MCF 10A (cell line): Measurements from ENCODE around the gene ITGA3. TPM values are rescaled to one million over a fixed set of nuclear protein-coding genes. Genes with fewer than 3 reads are reported as not detected.

ENCODE experiments used
- BruUV-seq: library from RNA; stranded (reverse); fragments of 400-500 nt; replicated peaks from 2 replicates; lab custom pipeline; 2021; lab: Mats Ljungman, UMichigan
- CTCF ChIA-PET: fragments of 300-600 bp; sonication (Branson Sonifier 250); formaldehyde crosslinking; extraction: SDS; loops from one replicate; lab custom pipeline; 2021; ENCODE audit warnings: antibody characterized with exemption, inconsistent platforms; lab: Yijun Ruan, JAX
- POLR2A ChIA-PET: fragments of 300-600, 350-650 bp; sonication (Branson Sonifier 250); formaldehyde crosslinking; extraction: SDS; loops from one replicate; lab custom pipeline; 2020; ENCODE audit warnings: antibody characterized with exemption, inconsistent platforms; lab: Yijun Ruan, JAX
- DNase-seq: peaks from one replicate; pipeline ENCODE4 v3.0.0-alpha.2; 2018; ENCODE audit not compliant: unreplicated experiment
- H3K27ac Mint-ChIP-seq: one replicate; pipeline ENCODE4 v1.8.0; 2022; ENCODE audit warnings: mild to moderate bottlenecking, low read depth, mixed read lengths; ENCODE audit not compliant: unreplicated experiment
- H3K27me3 Mint-ChIP-seq: one replicate; pipeline ENCODE4 v1.8.0; 2022; ENCODE audit warnings: mixed read lengths; ENCODE audit not compliant: insufficient read depth, unreplicated experiment
- H3K36me3 Mint-ChIP-seq: one replicate; pipeline ENCODE4 v1.8.0; 2022; ENCODE audit warnings: mild to moderate bottlenecking, moderate library complexity, mixed read lengths; ENCODE audit not compliant: insufficient read depth, unreplicated experiment
- H3K4me1 Mint-ChIP-seq: one replicate; pipeline ENCODE4 v1.8.0; 2022; ENCODE audit warnings: mixed read lengths; ENCODE audit not compliant: insufficient read depth, unreplicated experiment
- H3K4me3 Mint-ChIP-seq: one replicate; pipeline ENCODE4 v1.8.0; 2022; ENCODE audit warnings: mild to moderate bottlenecking, moderate library complexity, mixed read lengths; ENCODE audit not compliant: unreplicated experiment
- H3K9me3 Mint-ChIP-seq: one replicate; pipeline ENCODE4 v1.8.0; 2022; ENCODE audit warnings: mixed read lengths; ENCODE audit not compliant: unreplicated experiment
- CTCF ChIP-seq: fragments of 200-600 bp; IDR thresholded peaks from one replicate; pipeline ENCODE4 v1.8.0; 2022; ENCODE audit warnings: antibody characterized with exemption, mild to moderate bottlenecking; ENCODE audit not compliant: unreplicated experiment
- intact Hi-C: fragments of 100-400 bp; cut with micrococcal nuclease; formaldehyde crosslinking; loops from 2 replicates; pipeline ENCODE4 v1.14.1; 2022
- total RNA-seq: library from RNA; stranded (reverse); gene quantifications from 2 replicates; pipeline ENCODE4 v1.2.3, GENCODE V29; 2022

ITGA3 gene
- total RNA-seq, 1 experiment from 2014 or later: 588 TPM

DNA sequence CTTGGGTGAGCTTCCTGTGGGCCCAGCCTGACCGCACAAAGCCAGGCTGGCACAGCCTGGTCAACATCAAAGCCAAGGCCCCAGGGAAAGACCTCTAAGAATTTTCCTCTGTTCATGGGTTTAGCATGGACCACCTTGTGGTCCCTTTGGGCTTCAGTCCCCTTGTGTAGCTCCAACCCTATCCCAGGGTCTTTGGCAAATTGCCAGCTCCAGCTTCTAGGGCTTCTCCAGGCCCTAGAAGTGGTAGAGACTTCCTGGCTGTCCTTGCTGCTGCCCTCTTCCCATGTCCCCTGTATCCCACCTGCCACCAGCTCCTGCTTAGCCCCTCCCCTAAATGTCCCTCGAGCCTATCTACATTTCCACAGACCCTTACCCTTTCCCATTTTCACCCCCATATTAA is 9.7 kb upstream of the ITGA3 start:
- POLR2A ChIA-PET: interaction anchor here (1.0 to 3.4 kb wide), 4 partner anchors 8 to 18 kb away, joined by 3 to 23 read pairs (median 16); partner anchors contain the start of gene ITGA3
- TF ChIP-seq CTCF: no peak
- peaks cover 69% of the 10 kb centered on the region for H3K4me1 Mint-ChIP-seq

DNA sequence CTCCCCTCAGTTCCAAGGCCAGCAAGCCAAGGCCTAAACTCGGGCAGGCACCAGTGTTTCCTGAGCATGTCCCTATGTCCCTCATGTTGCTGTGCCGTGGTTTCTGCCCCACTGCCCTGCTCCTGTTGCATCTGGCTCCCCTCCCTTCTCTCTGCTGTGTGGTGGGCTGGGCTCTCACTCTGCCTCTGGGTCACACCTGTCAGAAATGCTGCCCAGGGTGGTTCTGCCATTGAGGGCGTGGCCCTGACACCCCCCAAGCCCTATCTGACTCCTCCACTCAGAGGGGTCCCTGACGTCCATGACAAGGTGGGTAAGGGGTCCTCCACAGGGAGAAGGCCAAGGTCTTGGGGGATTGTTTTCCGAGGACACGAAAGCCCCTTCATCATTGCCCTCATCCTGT is 9.2 kb upstream of the ITGA3 start:
- Mint-ChIP-seq H3K36me3 (no peaks in the 10 kb centered on the region), H3K27me3 (no peaks in the 10 kb centered on the region), H3K27ac (peak overlapping the region; percentile 88), H3K9me3 (no peaks in the 10 kb centered on the region), H3K4me1 (peaks cover 74% of the 10 kb centered on the region), H3K4me3 (no peak overlapping the region)
- no TSS peak for BruUV-seq
- no peak for DNase-seq
- TF ChIP-seq CTCF: no peak
- intact Hi-C loops: no loop called here
- ChIA-PET CTCF (interaction anchor here (0.6 to 1.3 kb wide), 4 partner anchors 11 to 47 kb away, joined by 3 to 5 read pairs (median 3); no protein-coding TSS in a partner anchor), POLR2A (interaction anchor here (1.5 to 3.4 kb wide), 6 partner anchors 7 to 48 kb away, joined by 3 to 24 read pairs (median 16); partner anchors contain the start of genes ITGA3 and PDK2)

More for the DNA sequence above, 9.7 kb upstream of the ITGA3 start:
- no peaks in the 10 kb centered on the region for H3K27me3 Mint-ChIP-seq
- H3K27ac Mint-ChIP-seq: peak overlapping the region; percentile 88
- CTCF ChIA-PET: interaction anchor here (0.9 to 1.6 kb wide), 4 partner anchors 10 to 48 kb away, joined by 3 to 5 read pairs (median 4); no protein-coding TSS in a partner anchor
- H3K36me3 Mint-ChIP-seq: no peaks in the 10 kb centered on the region
- BruUV-seq: no TSS peak
- intact Hi-C loops: no loop called here
- no peak for DNase-seq
- H3K9me3 Mint-ChIP-seq: no peaks in the 10 kb centered on the region
- H3K4me3 Mint-ChIP-seq: no peak overlapping the region

DNA sequence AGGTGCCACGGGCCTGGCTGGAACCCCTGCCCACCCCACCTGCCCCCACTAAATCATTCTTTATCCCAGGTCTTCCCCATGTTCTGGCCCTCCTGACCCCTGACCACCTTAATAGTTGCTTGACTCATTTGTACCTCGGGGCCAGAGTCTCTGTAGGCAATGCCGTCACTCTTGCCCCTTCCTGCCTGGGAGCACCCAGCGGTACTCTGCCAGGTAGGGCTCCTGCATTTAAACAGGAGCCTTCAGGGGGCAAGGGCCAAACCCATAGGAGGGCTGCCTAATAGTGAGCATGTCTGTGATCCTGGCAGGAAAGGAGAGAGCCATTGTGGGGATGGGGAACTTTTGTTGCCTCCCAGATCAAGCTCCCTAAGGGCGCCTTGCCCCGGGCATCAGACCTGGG is 8.8 kb upstream of the ITGA3 start:
- TF ChIP-seq CTCF: no peak
- H3K27ac Mint-ChIP-seq: peak overlapping the region; percentile 88
- BruUV-seq: TSS peak; percentile 56
- H3K4me3 Mint-ChIP-seq: peak overlapping the region; percentile 32
- intact Hi-C loops: no loop called here
- peaks cover 78% of the 10 kb centered on the region for H3K4me1 Mint-ChIP-seq
- no peaks in the 10 kb centered on the region for H3K36me3 Mint-ChIP-seq
- POLR2A ChIA-PET: interaction anchor here (1.5 to 3.4 kb wide), 5 partner anchors 10 to 48 kb away, joined by 3 to 24 read pairs (median 18); partner anchors contain the start of genes ITGA3 and PDK2
- H3K9me3 Mint-ChIP-seq: no peaks in the 10 kb centered on the region
- no peaks in the 10 kb centered on the region for H3K27me3 Mint-ChIP-seq
- CTCF ChIA-PET: interaction anchor here (0.5 to 1.4 kb wide), 6 partner anchors 11 to 1074 kb away, joined by 3 to 6 read pairs (median 3); no protein-coding TSS in a partner anchor
- no peak for DNase-seq

DNA sequence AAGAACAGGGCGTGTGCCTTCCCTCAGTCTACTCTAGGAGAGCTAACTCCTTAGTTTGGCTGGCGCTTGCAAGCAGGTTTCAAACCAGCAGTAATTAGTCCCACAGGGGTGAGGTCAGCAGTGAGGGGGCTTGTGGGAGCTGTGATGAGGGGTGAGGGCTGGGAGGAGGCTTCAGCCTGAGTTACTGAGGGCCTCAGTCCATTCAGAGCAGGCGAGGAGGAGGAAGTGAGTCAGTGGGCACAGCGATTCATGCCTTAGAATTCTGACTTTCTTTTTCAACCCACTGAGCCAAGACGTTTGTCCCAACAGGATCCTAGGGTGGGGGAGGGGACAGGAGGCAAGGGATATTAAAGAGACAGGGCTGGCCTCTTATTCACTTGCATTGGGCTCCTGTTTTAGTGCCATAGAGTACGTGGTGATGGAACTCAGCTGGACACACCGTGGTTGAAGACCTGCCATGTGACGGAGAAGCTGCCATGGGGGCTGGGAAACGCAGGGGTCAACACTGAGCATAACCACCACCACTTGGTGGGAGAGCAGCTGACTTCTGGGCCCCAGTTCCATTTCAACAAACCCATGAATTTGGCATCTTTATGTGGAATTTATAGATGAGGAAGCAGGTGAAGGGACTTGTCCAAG is 8.3 kb upstream of the ITGA3 start:
- no peak for TF ChIP-seq CTCF
- intact Hi-C loops: no loop called here
- Mint-ChIP-seq H3K4me3 (peak overlapping the region; percentile 32), H3K9me3 (no peaks in the 10 kb centered on the region), H3K27ac (peak overlapping the region; percentile 88), H3K4me1 (peaks cover 83% of the 10 kb centered on the region), H3K36me3 (no peaks in the 10 kb centered on the region), H3K27me3 (no peaks in the 10 kb centered on the region)
- peak; percentile 97 for DNase-seq
- ChIA-PET CTCF (interaction anchor here (0.5 to 1.4 kb wide), 6 partner anchors 14 to 1074 kb away, joined by 3 to 6 read pairs (median 4); no protein-coding TSS in a partner anchor), POLR2A (interaction anchor here (0.9 to 3.4 kb wide), 8 partner anchors 9 to 47 kb away, joined by 3 to 24 read pairs (median 3); partner anchors contain the start of genes ITGA3 and PDK2)
- BruUV-seq: TSS peak; percentile 50
